RWPE1 (cell line): ENCODE measurements around the gene NLRP9.

Experiments used
- CTCF ChIA-PET: fragments of 350-600 bp; sonication (Branson Sonifier 250); formaldehyde crosslinking; extraction: SDS; loops from one replicate; lab custom pipeline; 2021; lab: Yijun Ruan, JAX
- POLR2A ChIA-PET: fragments of 400-600 bp; formaldehyde crosslinking; extraction: SDS; loops from one replicate; lab custom pipeline; 2020; ENCODE audit warnings: antibody characterized with exemption; ENCODE audit not compliant: low non-redundant PET; lab: Yijun Ruan, JAX
- DNase-seq: peaks from one replicate; pipeline ENCODE4 v3.0.0; 2012; ENCODE audit warnings: low spot score
- H3K27ac ChIP-seq: fragments of 450-650 bp; 2 replicates; pipeline ENCODE4 v1.5.1; 2017
- CTCF ChIP-seq: fragments of 450-650 bp; conservative IDR thresholded peaks from 2 replicates; pipeline ENCODE4 v1.5.1; 2017; ENCODE audit warnings: low read depth, mild to moderate bottlenecking

NLRP9 gene

DNA sequence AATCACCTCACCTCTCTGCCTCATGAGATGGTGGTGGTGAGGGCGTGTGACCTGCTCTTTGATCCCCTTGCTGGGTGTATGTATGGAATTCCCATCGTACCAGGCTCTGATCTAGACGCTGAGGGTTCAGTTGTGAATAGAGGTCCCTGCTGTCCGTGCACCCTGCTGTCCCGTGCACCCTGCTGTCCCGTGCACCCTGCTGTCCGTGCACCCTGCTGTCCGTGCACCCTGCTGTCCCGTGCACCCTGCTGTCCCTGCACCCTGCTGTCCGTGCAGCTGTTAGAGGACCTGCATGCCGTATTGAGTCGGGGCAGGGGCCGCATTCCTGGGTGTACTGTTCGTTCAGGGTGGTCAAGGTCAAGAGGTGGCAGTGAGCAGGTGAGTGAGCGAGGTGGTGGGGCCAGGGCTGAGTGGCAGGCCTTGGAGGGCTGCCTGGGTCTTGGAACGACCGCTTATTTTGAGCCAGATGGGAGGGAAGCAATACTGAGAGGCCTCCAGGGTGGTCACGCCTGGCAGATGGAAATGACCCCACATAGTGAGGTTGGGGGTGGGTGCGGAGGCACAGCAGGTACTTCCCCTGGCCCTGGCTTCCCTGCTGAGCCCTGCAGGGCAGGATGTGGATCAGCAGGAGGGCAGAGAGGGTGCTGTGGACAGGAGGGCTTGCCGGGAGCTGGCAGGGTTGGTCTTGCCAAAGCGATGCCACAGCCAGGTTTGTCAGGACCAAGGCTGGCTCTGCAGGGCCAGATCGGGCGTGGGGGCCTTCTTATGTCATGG lies 67.7 kb downstream of the NLRP9 start:
- POLR2A ChIA-PET = no interaction called here
- peak overlapping the region; percentile 53 for H3K27ac ChIP-seq
- no peak for DNase-seq
- no peak for TF ChIP-seq CTCF
- CTCF ChIA-PET = interaction anchor here (0.6 to 1.5 kb wide), 2 partner anchors 14 to 1031 kb away, joined by 3 to 7 read pairs; no protein-coding TSS in a partner anchor

GRCh38 chr19:55669418-55670279 lies 68.6 kb downstream of the NLRP9 start:
- ChIA-PET POLR2A (no interaction called here), CTCF (no interaction called here)
- no peak for DNase-seq
- TF ChIP-seq CTCF = no peak
- H3K27ac ChIP-seq = no peak overlapping the region

DNA sequence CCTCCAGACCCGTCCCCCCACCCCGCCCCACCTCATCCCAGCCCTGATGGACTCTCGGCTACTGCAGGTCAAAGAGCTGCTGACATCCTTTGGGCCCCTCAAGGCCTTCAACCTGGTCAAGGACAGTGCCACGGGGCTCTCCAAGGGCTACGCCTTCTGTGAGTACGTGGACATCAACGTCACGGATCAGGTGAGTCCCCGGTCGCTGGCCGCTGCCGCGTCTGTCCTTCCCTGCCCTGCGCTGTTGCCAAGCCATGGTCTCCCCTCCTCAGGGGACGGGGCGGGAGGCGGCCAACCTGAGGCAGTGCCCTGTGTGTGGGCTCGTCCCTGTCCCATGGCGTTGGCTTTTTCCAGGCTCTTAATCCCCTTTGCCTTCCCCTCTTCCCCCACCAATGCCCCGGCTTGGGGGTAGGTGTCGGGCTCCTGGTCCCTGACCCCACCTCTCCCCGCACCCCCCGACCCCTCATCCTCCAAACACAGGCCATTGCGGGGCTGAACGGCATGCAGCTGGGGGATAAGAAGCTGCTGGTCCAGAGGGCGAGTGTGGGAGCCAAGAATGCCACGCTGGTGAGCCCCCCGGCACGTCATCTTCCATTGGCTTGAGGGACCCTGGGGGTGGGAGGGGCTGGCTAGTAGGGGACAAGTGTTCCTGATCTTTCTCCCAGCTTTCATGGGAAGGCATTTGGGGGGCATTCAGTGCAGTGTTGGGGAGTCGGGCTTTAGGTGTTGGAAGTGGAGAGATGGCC lies 69.4 kb downstream of the NLRP9 start:
- no peak for DNase-seq
- ChIA-PET CTCF (interaction anchor here (1.5 kb wide), 1 partner anchor 12 kb away, joined by 3 read pairs; no protein-coding TSS in a partner anchor), POLR2A (no interaction called here)
- H3K27ac ChIP-seq = peak overlapping the region; percentile 13; the same call in 1 of the 2 replicates
- TF ChIP-seq CTCF = no peak

- CTCF ChIA-PET = interaction anchor here (0.6 to 1.5 kb wide), 2 partner anchors 11 to 475 kb away, joined by 3 read pairs; no protein-coding TSS in a partner anchor
- TF ChIP-seq CTCF = no peak
- peak; percentile 65 for DNase-seq
- POLR2A ChIA-PET = interaction anchor here (0.7 kb wide), 1 partner anchor 214 kb away, joined by 3 read pairs; no protein-coding TSS in a partner anchor
- peak overlapping the region; percentile 13; the same call in 1 of the 2 replicates for H3K27ac ChIP-seq
Measured at GRCh38 chr19:55667958-55668357, 70.2 kb downstream of the NLRP9 start.

GRCh38 chr19:55667511-55667910 lies 70.7 kb downstream of the NLRP9 start:
- CTCF ChIA-PET = interaction anchor here (1.5 kb wide), 1 partner anchor 11 kb away, joined by 3 read pairs; no protein-coding TSS in a partner anchor
- TF ChIP-seq CTCF = no peak
- POLR2A ChIA-PET = interaction anchor here (0.7 kb wide), 1 partner anchor 214 kb away, joined by 3 read pairs; no protein-coding TSS in a partner anchor
- peak overlapping the region; percentile 13 for H3K27ac ChIP-seq
- no peak for DNase-seq

- peak overlapping the region; percentile 13 for H3K27ac ChIP-seq
- POLR2A ChIA-PET = no interaction called here
- no peak for DNase-seq
- CTCF ChIA-PET = interaction anchor here (0.6 kb wide), 1 partner anchor 9 kb away, joined by 3 read pairs; no protein-coding TSS in a partner anchor
- no peak for TF ChIP-seq CTCF
Measured at GRCh38 chr19:55667006-55667381, 71.2 kb downstream of the NLRP9 start.
